Inflammatory macrophage treated with lipopolysaccharide for 1 hour (primary cell): Measurements from ENCODE around the gene CCDC169.
"Not testable (repeated sequence)": the region's sequence is repeated elsewhere in the genome, so short reads cannot be mapped to it uniquely, and the experiment has no call there.

Source experiments
- DNase-seq, 2 donors: peaks; one replicate each; pipeline ENCODE4 v3.0.0-alpha.2; 2020 to 2022

CCDC169 gene

GRCh38 chr13:36313047-36313969 lies 15.7 kb upstream of the CCDC169 start:
- no peak for DNase-seq

GRCh38 chr13:36310417-36311108 lies 12.9 kb upstream of the CCDC169 start:
- DNase-seq, result peak; percentile 7 to 41

DNA sequence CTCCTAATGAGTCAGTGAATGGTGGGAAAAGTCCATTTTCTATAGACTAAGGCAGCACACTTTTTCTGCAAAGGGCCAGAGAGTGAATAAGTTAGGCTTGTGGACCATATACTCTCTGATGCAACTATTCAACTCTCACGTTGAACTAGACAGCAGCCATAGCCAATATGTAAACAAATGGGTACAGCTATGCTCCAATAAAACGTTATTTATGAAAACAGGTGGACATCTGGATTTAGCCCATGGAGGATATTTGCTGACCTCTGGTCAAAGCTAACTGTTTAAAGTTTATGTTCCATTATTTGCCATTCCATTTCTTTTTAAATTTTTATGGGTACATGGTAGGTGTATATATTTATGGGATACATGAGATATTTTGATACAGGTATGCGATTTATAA lies 4.7 kb upstream of the CCDC169 start:
- DNase-seq, result no peak

GRCh38 chr13:36299469-36299868 lies 1.9 kb upstream of the CCDC169 start:
- not testable (repeated sequence) for DNase-seq

GRCh38 chr13:36298535-36299068 lies 988 bp upstream of the CCDC169 start:
- DNase-seq, result no peak

- no peak for DNase-seq
These were observed 3.5 kb downstream of the CCDC169 start for GRCh38 chr13:36294096-36294495.

DNA sequence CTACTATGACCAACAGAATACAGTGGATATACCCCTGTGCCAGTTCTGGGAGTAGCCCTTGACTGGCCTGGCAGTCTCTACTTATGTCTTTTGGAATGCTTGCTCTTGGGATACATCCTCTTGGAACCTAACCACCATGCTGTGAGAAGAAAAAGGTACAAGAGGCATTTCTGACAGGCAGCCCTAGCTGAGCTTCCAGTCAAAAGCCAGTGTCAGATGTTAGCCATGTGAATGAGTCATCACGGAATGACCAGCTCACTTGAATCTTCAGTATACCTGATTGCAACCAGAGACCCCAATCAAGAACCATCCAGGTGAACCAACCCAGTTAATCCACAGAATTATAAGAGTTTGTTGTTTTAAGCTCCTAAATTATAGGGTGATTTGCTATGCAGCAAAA lies 4.1 kb downstream of the CCDC169 start:
- DNase-seq, result no peak

DNA sequence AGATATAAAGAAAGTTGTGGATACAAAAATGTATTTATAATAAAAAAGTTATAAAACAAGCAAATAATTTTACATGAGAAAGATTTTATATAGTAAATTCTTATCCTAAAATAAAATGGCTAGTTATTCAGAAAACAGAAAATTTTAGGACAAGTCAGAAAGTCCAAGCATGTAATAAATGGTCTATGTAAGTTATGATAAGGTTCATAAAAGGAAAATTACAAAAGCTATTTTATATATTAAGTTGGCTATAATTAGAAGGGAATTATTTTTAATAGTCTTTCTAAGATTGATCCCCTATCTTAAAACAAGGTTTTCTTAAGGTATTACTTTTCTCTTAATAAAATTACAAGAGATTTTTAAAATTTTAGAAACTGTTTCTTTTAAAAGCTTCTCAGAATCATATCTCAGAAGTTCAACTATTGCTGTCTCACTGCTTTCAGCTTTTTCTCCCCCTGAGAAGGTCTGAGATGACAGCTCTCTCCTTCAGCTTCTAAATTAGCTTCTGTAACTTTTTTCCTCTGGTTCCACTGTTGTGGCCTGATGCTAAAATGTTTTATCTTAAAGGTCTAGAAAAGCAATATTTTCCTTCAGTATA lies 8.7 kb downstream of the CCDC169 start:
- no peak for DNase-seq

DNA sequence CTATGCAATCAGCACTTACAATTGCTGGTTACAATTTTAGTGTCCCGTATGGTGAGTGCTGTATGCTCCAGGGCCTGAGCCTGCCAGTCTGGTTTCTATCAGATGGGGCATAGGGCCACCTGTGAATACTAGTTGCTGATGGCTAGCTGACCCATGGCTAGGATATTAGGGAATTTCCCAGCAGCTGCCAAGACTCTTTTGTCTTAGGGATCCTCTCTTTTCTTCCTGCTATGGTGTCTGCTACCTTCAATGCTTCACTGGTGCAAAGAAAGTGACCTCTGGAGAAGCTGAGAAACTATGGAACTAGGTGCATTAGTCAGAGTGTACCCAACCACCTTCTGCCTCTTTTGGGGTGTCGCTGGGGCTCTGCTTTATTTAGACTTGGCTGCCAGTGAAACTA lies 11.6 kb downstream of the CCDC169 start:
- DNase-seq, result no peak

- DNase-seq, result peak; percentile 12 to 52
These were observed 14.7 kb downstream of the CCDC169 start for GRCh38 chr13:36282821-36283432.

GRCh38 chr13:36275190-36276002 lies 22.2 kb downstream of the CCDC169 start:
- peak; percentile 52 to 68 for DNase-seq

DNA sequence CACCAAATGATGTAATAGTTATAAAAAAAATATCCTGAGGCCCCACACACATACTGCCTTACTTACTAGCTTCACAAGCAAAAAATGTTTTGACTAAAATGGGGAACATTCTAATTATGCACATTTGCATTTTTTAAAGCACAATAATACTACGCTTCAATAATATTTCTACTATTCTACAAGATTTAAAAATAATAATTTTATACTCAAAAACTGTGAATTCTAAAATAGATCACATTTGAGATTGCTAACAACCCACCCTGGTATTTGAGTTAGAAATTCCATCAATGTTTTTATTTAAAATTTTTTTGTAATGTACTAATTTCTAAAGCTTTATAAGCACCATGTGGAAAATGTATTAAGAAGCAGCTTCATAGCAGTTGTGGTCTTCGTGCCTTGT lies 24.2 kb downstream of the CCDC169 start:
- DNase-seq, result no peak

- no peak for DNase-seq
These were observed 35.6 kb downstream of the CCDC169 start for GRCh38 chr13:36261976-36262375.

DNA sequence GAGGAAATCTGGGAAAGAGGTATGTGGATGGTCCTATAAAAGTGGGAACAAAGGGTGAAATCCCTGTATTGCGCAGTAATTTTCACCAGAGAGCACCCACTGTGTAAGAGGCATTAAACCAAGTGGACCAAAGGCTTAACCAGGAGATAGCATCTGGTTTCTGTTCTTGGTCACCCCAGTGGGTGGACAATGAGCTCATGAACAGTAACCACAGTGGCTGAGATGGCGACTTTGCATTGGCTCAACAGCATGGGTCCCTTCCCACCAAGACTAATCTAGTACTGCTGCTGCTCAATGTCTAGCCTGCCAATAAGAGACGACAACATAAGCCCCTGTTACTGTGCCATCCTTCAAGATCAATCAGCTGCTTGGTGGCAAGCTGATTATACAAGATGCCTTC lies 36.6 kb downstream of the CCDC169 start:
- no peak for DNase-seq

GRCh38 chr13:36259361-36260137 lies 38.1 kb downstream of the CCDC169 start:
- DNase-seq, result no peak

DNA sequence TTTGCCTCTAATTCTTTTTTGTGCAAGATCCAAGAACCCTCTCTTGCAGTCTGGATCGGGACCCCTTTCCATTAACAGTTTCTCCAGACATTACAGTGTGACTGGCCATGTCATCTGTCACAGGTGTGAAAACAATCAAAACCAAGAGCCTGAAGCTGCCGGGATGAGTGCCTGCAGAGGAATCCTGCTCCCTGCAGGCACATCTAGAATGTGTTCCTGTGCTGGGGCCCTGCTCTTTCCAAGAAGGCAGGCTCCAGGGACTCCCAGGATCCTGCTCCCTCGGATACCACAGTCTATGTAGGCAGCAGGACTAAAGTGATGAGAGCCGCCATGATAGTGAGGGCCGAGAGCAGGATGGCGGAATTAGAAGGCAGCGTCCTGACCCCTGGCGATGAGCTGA lies 38.8 kb downstream of the CCDC169 start:
- no peak for DNase-seq

GRCh38 chr13:36251526-36251925 lies 46.1 kb downstream of the CCDC169 start:
- peak; percentile 41 to 58 for DNase-seq

DNA sequence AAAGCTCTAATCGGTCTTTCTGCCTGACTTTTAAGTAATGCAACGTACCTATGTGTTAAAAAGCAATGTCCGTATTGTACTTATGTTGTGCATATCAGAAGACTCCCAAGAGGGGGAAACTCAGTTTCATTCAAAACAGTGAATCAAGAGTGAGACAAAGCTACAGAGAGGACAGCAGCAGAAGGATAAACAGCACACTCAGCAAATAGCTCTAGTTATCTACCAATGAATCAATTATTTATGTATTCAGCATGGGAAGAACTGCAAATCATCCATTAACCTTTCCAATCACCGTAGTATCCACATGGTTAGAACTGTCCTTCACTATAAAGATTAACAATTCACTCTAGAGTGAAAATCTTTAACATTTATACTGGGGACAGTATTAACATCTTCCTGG lies 46.6 kb downstream of the CCDC169 start:
- no peak for DNase-seq

GRCh38 chr13:36248700-36249099 lies 48.9 kb downstream of the CCDC169 start:
- DNase-seq, result peak; percentile 13 to 43

DNA sequence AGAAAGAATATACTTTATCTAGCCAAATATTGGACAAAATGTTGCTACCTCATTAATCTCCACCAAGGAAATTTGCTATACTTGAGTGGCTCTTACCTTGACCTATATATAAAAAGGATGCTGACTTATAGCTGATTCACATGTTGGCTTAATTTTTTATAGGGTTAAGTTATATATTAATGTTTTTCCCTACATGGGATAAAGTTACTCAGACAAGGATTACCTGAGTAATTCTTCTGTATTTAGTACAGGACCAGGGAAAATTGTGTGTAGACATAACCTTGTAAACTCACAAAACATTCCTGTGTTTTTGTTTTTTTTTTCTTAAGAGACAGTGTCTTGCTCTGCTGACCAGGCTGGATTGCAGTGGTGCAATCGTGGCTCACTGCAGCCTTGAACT lies 52.6 kb downstream of the CCDC169 start:
- DNase-seq, result no peak

DNA sequence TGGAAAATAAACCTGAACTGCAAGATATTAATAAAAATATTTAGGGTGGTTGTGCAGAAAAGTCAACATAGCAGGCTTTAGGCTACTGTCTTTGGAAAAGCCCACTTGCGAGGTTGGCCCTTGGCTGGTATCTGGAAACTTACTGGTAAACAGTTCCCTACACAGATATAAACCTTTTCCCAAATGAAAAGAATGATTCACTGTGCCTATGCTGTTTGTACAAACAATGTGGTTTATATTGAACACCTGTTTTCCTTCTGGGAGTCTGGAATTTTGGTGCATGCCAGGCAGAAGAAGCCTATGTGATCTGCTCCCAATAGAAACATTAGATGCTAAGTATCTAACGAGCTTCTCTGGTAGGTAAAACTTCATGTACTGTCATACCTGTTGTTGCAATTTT lies 53.5 kb downstream of the CCDC169 start:
- no peak for DNase-seq
